Naive thymus-derived CD8-positive, alpha-beta T cell (primary cell): ENCODE measurements around the gene PNPLA1. TPM values are rescaled to one million over a fixed set of nuclear protein-coding genes. Genes with fewer than 3 reads are reported as not detected.

Source experiments
- ATAC-seq, 2 donors: fragments of 150-1000 bp; cut with Tn5 transposase in 1 of 2; sonication (Bioruptor Pico), chemical (Tn5 transposase) in 1 of 2; 1 replicate in 1 of 2; 2 replicates in 1 of 2; pipeline ENCODE4 v1.10.0; 2021; ENCODE audit warnings: mild to moderate bottlenecking in 2 of 2, moderate library complexity in 2 of 2
- POLR2A ChIA-PET: fragments of 350-600 bp; sonication (Branson Sonifier 250); formaldehyde crosslinking; loops from one replicate; lab custom pipeline; 2021; ENCODE audit warnings: antibody characterized with exemption; lab: Charles Lee
- DNase-seq, 10 donors: peaks; one replicate each; pipeline versions ENCODE4 v3.0.0 to v3.0.0-alpha.2; 2020 to 2022
- H3K27ac Mint-ChIP-seq, 10 donors: one replicate each; pipeline ENCODE4 v1.8.0; 2020 to 2022; ENCODE audit warnings: mild to moderate bottlenecking in 10 of 10, mixed read lengths in 10 of 10, moderate library complexity in 4 of 10, inconsistent platforms in 1 of 10
- H3K27me3 Mint-ChIP-seq, 5 donors: one replicate each; pipeline ENCODE4 v1.8.0; 2021 to 2022; ENCODE audit warnings: mixed read lengths in 5 of 5
- H3K36me3 Mint-ChIP-seq, 3 donors: one replicate each; pipeline ENCODE4 v1.8.0; 2020 to 2022; ENCODE audit warnings: mixed read lengths in 3 of 3, mild to moderate bottlenecking in 2 of 3, inconsistent platforms in 1 of 3
- H3K4me1 Mint-ChIP-seq, 4 donors: one replicate each; pipeline ENCODE4 v1.8.0; 2021 to 2022; ENCODE audit warnings: mixed read lengths in 4 of 4
- H3K4me3 Mint-ChIP-seq, 10 donors: one replicate each; pipeline ENCODE4 v1.8.0; 2020 to 2022; ENCODE audit warnings: mild to moderate bottlenecking in 10 of 10, mixed read lengths in 10 of 10, moderate library complexity in 6 of 10, inconsistent platforms in 1 of 10
- H3K9me3 Mint-ChIP-seq, 9 donors: one replicate each; pipeline ENCODE4 v1.8.0; 2020 to 2022; ENCODE audit warnings: mixed read lengths in 9 of 9, mild to moderate bottlenecking in 3 of 9, inconsistent platforms in 1 of 9, moderate library complexity in 1 of 9
- polyA plus RNA-seq, 3 donors: library from polyadenylated mRNA; unstranded; fragments of 300-500 nt; fragmentation: Illumina TruSeq; gene quantifications; one replicate each; pipeline ENCODE4 v1.2.3, GENCODE V29; 2021
- total RNA-seq, 8 experiments: library from RNA in 2 of 8; stranded (reverse) in 2 of 8; gene quantifications; one replicate each; pipeline ENCODE4 v1.2.3 and lab custom pipeline; 2021 to 2026

The PNPLA1 gene
- total and polyA plus RNA-seq, 5 experiments from 2014 or later = not detected

GRCh38 chr6:36297051-36297450 is 27.2 kb downstream of the PNPLA1 start:
- ATAC-seq (no peak), DNase-seq (no peak)
- H3K27ac Mint-ChIP-seq = no peak overlapping the region
- peaks cover 0 to 3% (median under 1%) of the 10 kb centered on the region in 4 donors for H3K4me1 Mint-ChIP-seq
- peaks cover 1 to 10% (median 4%) of the 10 kb centered on the region in 5 donors for H3K27me3 Mint-ChIP-seq
- H3K36me3 Mint-ChIP-seq = no peaks in the 10 kb centered on the region
- H3K4me3 Mint-ChIP-seq = no peak overlapping the region
- POLR2A ChIA-PET = no interaction called here
- no peaks in the 10 kb centered on the region for H3K9me3 Mint-ChIP-seq

- H3K27ac Mint-ChIP-seq = no peak overlapping the region
- no peak for ATAC-seq
- H3K36me3 Mint-ChIP-seq = no peaks in the 10 kb centered on the region
- DNase-seq = no peak
- H3K4me1 Mint-ChIP-seq = peaks cover 3 to 7% (median 5%) of the 10 kb centered on the region in 4 donors
- H3K4me3 Mint-ChIP-seq = no peak overlapping the region
- H3K9me3 Mint-ChIP-seq = no peaks in the 10 kb centered on the region
- POLR2A ChIA-PET = no interaction called here
- peaks cover 5 to 15% (median 7%) of the 10 kb centered on the region in 5 donors for H3K27me3 Mint-ChIP-seq
Observed at GRCh38 chr6:36297511-36297910, 27.7 kb downstream of the PNPLA1 start.

- ATAC-seq (no peak), DNase-seq (no peak)
- Mint-ChIP-seq H3K36me3 (no peaks in the 10 kb centered on the region), H3K27me3 (peaks cover 5 to 16% (median 7%) of the 10 kb centered on the region in 5 donors), H3K27ac (no peak overlapping the region), H3K9me3 (no peaks in the 10 kb centered on the region), H3K4me1 (peaks cover 4 to 7% (median 7%) of the 10 kb centered on the region in 4 donors), H3K4me3 (no peak overlapping the region)
- POLR2A ChIA-PET = no interaction called here
Observed at GRCh38 chr6:36298027-36298426, 28.2 kb downstream of the PNPLA1 start.

DNA sequence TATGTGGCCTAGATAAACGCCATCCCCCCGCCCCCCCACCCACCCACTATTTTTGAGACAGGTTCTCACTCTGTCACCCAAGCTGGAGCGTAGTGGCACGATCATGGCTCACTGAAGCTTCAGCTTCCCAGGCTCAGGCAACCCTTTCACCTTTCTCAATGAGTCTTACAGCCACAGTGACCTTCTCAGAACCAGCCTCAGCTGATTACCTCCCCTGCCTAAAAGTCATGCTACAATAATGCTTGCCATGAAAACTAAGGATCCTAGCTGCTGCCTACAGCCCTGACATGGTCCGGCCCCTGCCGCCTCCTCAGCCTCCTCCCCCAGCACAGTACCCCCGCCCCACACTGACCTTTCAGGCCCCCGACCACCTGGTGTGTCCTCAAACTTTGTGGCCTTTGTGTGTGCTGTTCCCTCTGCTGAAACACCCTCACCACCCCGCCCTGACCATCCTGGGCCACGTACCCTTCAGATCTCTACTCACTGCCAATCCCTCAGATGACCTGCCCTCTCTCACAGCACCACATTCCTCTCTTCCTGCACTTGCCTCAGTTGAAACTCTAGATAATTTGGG is 31.3 kb downstream of the PNPLA1 start:
- no peaks in the 10 kb centered on the region for H3K36me3 Mint-ChIP-seq
- POLR2A ChIA-PET = no interaction called here
- DNase-seq (no peak), ATAC-seq (no peak)
- no peak overlapping the region for H3K27ac Mint-ChIP-seq
- H3K9me3 Mint-ChIP-seq = no peaks in the 10 kb centered on the region
- H3K27me3 Mint-ChIP-seq = peaks cover 5 to 16% (median 7%) of the 10 kb centered on the region in 5 donors
- H3K4me3 Mint-ChIP-seq = no peak overlapping the region
- peaks cover 3 to 7% (median 6%) of the 10 kb centered on the region in 4 donors for H3K4me1 Mint-ChIP-seq

DNA sequence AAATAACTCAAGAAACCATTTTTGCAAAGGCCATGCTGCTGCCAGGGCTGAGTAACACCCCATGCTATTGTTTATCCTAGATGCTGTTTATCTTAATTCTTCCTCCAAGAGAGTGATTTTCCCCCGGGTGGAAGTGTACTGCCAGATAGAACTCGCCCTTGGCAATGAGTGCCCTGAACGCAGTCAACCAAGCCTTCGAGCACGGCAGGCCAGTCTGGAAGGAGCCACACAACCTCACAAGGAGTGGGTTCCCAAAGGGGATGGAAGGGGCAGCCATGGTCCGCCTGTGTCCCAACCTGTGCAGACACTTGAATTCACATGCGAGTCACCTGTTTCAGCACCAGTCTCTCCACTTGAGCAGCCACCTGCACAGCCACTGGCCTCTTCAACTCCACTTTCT is 31.9 kb downstream of the PNPLA1 start:
- no peak for DNase-seq
- POLR2A ChIA-PET = interaction anchor here (0.6 to 1.0 kb wide), 2 partner anchors 274 to 377 kb away, joined by 3 read pairs; partner anchors contain the start of genes CDKN1A and MAPK14
- Mint-ChIP-seq H3K4me1 (peaks cover 3 to 7% (median 6%) of the 10 kb centered on the region in 4 donors), H3K27me3 (peaks cover 5 to 16% (median 7%) of the 10 kb centered on the region in 5 donors), H3K27ac (no peak overlapping the region), H3K36me3 (no peaks in the 10 kb centered on the region), H3K4me3 (no peak overlapping the region), H3K9me3 (no peaks in the 10 kb centered on the region)
- ATAC-seq = no peak

GRCh38 chr6:36302227-36302976 is 32.5 kb downstream of the PNPLA1 start:
- Mint-ChIP-seq H3K27me3 (peaks cover 5 to 16% (median 7%) of the 10 kb centered on the region in 5 donors), H3K9me3 (no peaks in the 10 kb centered on the region), H3K36me3 (no peaks in the 10 kb centered on the region), H3K4me1 (peaks cover 3 to 7% (median 6%) of the 10 kb centered on the region in 4 donors), H3K4me3 (no peak overlapping the region), H3K27ac (peak overlapping the region in 2 of 10 donors; percentile 16 to 47)
- ATAC-seq = peak; percentile 99
- DNase-seq = peak; percentile 80 to 96 (median 90)
- POLR2A ChIA-PET = interaction anchor here (0.6 to 1.0 kb wide), 3 partner anchors 32 to 376 kb away, joined by 3 read pairs; partner anchors contain the start of genes CDKN1A and MAPK14

DNA sequence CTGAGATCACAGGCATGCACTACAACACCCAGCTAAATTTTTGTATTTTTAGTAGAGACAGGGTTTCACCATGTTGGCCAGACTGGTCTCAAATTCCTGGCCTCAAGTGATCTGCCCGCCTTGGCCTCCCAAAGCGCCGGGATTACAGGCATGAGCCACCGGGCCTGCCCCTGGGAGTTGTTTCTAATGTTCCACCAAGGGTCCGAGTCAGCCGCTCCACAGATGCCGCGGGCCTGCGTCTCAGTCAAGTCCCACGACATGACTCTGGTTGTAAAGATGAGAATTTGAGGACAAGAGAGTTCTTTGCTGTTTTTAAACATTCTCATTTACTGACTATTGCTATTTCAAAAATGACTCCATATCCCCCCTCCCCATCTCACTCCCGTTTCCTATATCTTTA is 36.0 kb downstream of the PNPLA1 start:
- Mint-ChIP-seq H3K4me3 (no peak overlapping the region), H3K27ac (no peak overlapping the region), H3K27me3 (peaks cover 3 to 16% (median 6%) of the 10 kb centered on the region in 5 donors), H3K9me3 (no peaks in the 10 kb centered on the region), H3K4me1 (peaks cover 3 to 7% (median 5%) of the 10 kb centered on the region in 4 donors), H3K36me3 (no peaks in the 10 kb centered on the region)
- ATAC-seq (no peak), DNase-seq (no peak)
- POLR2A ChIA-PET = no interaction called here

DNA sequence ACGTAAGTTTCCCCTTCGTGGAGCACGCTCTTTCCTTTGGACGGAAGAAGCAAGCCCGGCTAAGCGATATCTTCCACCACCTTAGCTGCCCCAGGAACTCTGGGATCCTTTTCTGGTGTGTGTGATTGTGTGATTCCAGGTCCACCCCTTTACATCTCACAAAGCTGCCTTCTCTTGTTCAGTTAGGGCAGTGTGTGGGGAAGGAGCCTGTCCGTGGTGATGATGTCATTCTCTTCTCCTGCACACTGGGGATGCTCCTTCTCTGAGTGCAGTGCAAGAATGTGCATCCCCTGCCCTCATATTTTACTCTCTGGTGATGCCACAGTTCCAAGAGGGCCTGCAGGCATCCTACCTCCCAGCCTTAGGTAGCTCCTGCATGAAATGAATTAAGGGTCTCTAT is 36.5 kb downstream of the PNPLA1 start:
- POLR2A ChIA-PET = no interaction called here
- no peak overlapping the region for H3K27ac Mint-ChIP-seq
- H3K27me3 Mint-ChIP-seq = peaks cover 3 to 18% (median 6%) of the 10 kb centered on the region in 5 donors
- no peak for ATAC-seq
- no peaks in the 10 kb centered on the region for H3K36me3 Mint-ChIP-seq
- H3K4me1 Mint-ChIP-seq = peaks cover 3 to 7% (median 5%) of the 10 kb centered on the region in 4 donors
- H3K9me3 Mint-ChIP-seq = no peaks in the 10 kb centered on the region
- no peak overlapping the region for H3K4me3 Mint-ChIP-seq
- no peak for DNase-seq

- Mint-ChIP-seq H3K27me3 (peaks cover 0 to 10% (median 0%) of the 10 kb centered on the region in 5 donors), H3K27ac (no peak overlapping the region), H3K4me3 (no peak overlapping the region), H3K4me1 (peaks cover 0 to 6% (median 0%) of the 10 kb centered on the region in 4 donors), H3K36me3 (no peaks in the 10 kb centered on the region), H3K9me3 (no peaks in the 10 kb centered on the region)
- POLR2A ChIA-PET = no interaction called here
- no peak for ATAC-seq
- DNase-seq = no peak
Observed at GRCh38 chr6:36308514-36308913, 38.7 kb downstream of the PNPLA1 start.

- no peaks in the 10 kb centered on the region for H3K36me3 Mint-ChIP-seq
- POLR2A ChIA-PET = no interaction called here
- H3K27ac Mint-ChIP-seq = no peak overlapping the region
- ATAC-seq (no peak), DNase-seq (no peak)
- H3K27me3 Mint-ChIP-seq = peaks cover 0 to 10% (median 0%) of the 10 kb centered on the region in 5 donors
- no peaks in the 10 kb centered on the region for H3K9me3 Mint-ChIP-seq
- H3K4me1 Mint-ChIP-seq = peaks cover 0 to 6% (median 0%) of the 10 kb centered on the region in 4 donors
- H3K4me3 Mint-ChIP-seq = no peak overlapping the region
Observed at GRCh38 chr6:36309203-36309602, 39.3 kb downstream of the PNPLA1 start.

DNA sequence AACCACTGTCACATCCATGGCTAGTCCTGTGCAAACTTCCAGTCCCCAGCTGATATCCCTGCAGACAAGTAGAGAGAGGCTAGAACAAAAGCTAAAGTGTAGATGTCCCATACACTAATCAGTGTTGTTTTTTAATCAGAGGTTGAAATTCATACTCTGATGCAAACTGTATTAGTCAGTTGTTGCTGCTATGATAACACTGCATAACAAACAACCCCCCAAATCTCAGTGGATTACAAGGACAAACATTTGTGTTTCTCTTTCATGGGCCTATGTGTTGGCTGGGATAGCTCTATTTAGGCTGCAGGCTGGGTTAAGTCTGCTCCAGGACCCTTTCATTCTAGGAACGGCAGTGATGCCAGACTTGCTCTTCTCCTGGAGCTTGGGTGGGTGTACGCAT is 40.0 kb downstream of the PNPLA1 start:
- Mint-ChIP-seq H3K4me1 (peaks cover 0 to 6% (median 0%) of the 10 kb centered on the region in 4 donors), H3K36me3 (no peaks in the 10 kb centered on the region), H3K4me3 (no peak overlapping the region), H3K27ac (no peak overlapping the region), H3K9me3 (no peaks in the 10 kb centered on the region), H3K27me3 (peaks cover 0 to 10% (median 0%) of the 10 kb centered on the region in 5 donors)
- POLR2A ChIA-PET = no interaction called here
- no peak for DNase-seq
- ATAC-seq = no peak

DNA sequence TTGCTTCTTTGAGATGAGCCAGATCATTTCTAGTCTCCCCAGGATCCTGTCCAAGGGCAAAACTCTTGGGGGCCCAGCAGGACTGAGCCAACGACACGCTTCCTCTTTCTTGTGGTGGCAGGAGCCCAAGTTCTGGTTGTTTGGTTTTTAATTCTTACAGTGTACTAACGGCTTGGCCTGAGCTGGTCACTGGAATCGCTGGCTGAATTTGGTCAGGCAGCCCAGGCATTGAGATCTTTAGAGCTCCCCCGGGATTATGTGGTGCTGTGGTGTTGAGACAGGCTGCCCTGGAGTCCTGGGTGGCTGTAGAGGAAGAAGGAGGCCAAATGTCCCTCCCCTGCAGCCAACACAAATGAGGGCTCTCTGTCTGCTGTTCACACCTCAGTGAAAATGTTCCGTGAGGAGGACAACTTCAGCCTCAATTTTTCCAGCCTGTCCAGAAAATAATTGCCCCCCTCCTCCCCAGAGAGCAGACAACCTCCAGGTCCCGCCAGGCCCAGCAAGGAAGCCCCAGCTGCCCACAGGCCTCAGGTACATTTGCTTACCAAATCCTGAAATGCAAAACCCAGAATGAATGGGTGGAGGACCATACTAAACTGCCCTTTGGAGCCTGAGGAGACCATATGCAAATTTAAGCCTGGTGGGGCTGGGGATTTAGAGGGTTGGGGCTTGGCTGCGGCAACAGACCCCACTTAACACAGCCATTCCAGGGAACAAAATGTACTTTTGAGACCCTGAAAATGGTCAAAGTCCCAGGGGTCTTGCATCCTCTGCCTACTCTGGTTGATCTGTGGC is 43.2 kb downstream of the PNPLA1 start:
- no peak overlapping the region for H3K27ac Mint-ChIP-seq
- no peaks in the 10 kb centered on the region for H3K9me3 Mint-ChIP-seq
- peaks cover 0 to 6% (median 0%) of the 10 kb centered on the region in 4 donors for H3K4me1 Mint-ChIP-seq
- H3K27me3 Mint-ChIP-seq = peaks cover 0 to 10% (median 0%) of the 10 kb centered on the region in 5 donors
- H3K4me3 Mint-ChIP-seq = no peak overlapping the region
- ATAC-seq (no peak), DNase-seq (no peak)
- H3K36me3 Mint-ChIP-seq = no peaks in the 10 kb centered on the region
- POLR2A ChIA-PET = no interaction called here

GRCh38 chr6:36313649-36313936 is 43.7 kb downstream of the PNPLA1 start:
- no peak overlapping the region for H3K27ac Mint-ChIP-seq
- DNase-seq (no peak), ATAC-seq (no peak)
- no peak overlapping the region for H3K4me3 Mint-ChIP-seq
- POLR2A ChIA-PET = no interaction called here
- no peaks in the 10 kb centered on the region for H3K36me3 Mint-ChIP-seq
- H3K27me3 Mint-ChIP-seq = peaks cover 0 to 10% (median 0%) of the 10 kb centered on the region in 5 donors
- no peaks in the 10 kb centered on the region for H3K9me3 Mint-ChIP-seq
- H3K4me1 Mint-ChIP-seq = peaks cover 0 to 6% (median 0%) of the 10 kb centered on the region in 4 donors
